Measurements from ENCODE around the gene POU6F1. TPM values are rescaled to one million over a fixed set of nuclear protein-coding genes. Genes with fewer than 3 reads are reported as not detected.
A peak's percentile ranks its signal among the peaks of the same experiment; 100 is the strongest.

Gene POU6F1
- total and polyA plus RNA-seq, 9 of the 15 experiments (the other 6 are each of a cell fraction or from before 2014, with no cell fraction given) = 0.14 to 3.3 (median 1.1) TPM

GRCh38 chr12:51217133-51217967 is 512 bp downstream of the POU6F1 start (continued):
- TF ChIP-seq ZNF740 (CRISPR knock-in tag; IDR thresholded peaks at IDR 0.05) = 0 out of 2 replicates have a peak, but pooled peaks have one; percentile 16
- peak in 1 of 2 experiments; percentile 94; a peak in 1 of 4 replicates for TF ChIP-seq ZNF740 (tag; IDR thresholded peaks at IDR 0.05)
- no peak for TF ChIP-seq DEAF1 (CRISPR knock-in tag; IDR thresholded peaks at IDR 0.05)
- TF ChIP-seq HOXB6 (CRISPR knock-in tag; IDR thresholded peaks at IDR 0.05; ENCODE audit: borderline replicate concordance) = no peak
- TF ChIP-seq ZBTB2 (IDR thresholded peaks at IDR 0.05) = peak; percentile 69; the same call in 1 of the 2 replicates
- TF ChIP-seq ZNF584 (CRISPR knock-in tag; IDR thresholded peaks at IDR 0.05; ENCODE audit: low read depth) = peak; percentile 29; the same call in 1 of the 2 replicates
- TF ChIP-seq CC2D1A (IDR thresholded peaks at IDR 0.05) = peak; percentile 98
- TF ChIP-seq TCF3 (CRISPR knock-in tag; IDR thresholded peaks at IDR 0.05) = 0 out of 2 replicates have a peak, but pooled peaks have one; percentile 12

Measured in K562 (cell line).